Effector memory CD8-positive, alpha-beta T cell (primary cell): ENCODE data around the gene ASPA.

ENCODE experiments used
- ATAC-seq: fragments of 150-1000 bp; cut with Tn5 transposase; replicated peaks from 2 replicates; pipeline ENCODE4 v1.10.0; 2021; ENCODE audit warnings: mild to moderate bottlenecking, moderate library complexity
- DNase-seq, 3 experiments: peaks; one replicate each; pipeline ENCODE4 v3.0.0; 2021
- H3K27ac Mint-ChIP-seq, 2 donors: one replicate each; pipeline ENCODE4 v1.8.0; 2022; ENCODE audit warnings: mild to moderate bottlenecking in 2 of 2, mixed read lengths in 2 of 2, moderate library complexity in 2 of 2
- H3K27me3 Mint-ChIP-seq, 2 donors: one replicate each; pipeline ENCODE4 v1.8.0; 2022; ENCODE audit warnings: mixed read lengths in 2 of 2
- H3K36me3 Mint-ChIP-seq: one replicate; pipeline ENCODE4 v1.8.0; 2022; ENCODE audit warnings: mild to moderate bottlenecking, moderate library complexity, mixed read lengths; ENCODE audit not compliant: insufficient read depth
- H3K4me1 Mint-ChIP-seq, 2 donors: one replicate each; pipeline ENCODE4 v1.8.0; 2022; ENCODE audit warnings: low read depth in 2 of 2, mixed read lengths in 2 of 2
- H3K4me3 Mint-ChIP-seq, 2 donors: one replicate each; pipeline ENCODE4 v1.8.0; 2022; ENCODE audit warnings: mild to moderate bottlenecking in 2 of 2, mixed read lengths in 2 of 2, moderate library complexity in 2 of 2
- H3K9me3 Mint-ChIP-seq, 2 donors: one replicate each; pipeline ENCODE4 v1.8.0; 2022; ENCODE audit warnings: mixed read lengths in 2 of 2

Gene ASPA

GRCh38 chr17:3482852-3483251, 7.1 kb downstream of the ASPA start:
- H3K27me3 Mint-ChIP-seq, result peaks cover 51 to 57% of the 10 kb centered on the region in 2 donors

GRCh38 chr17:3485481-3486068, 9.8 kb downstream of the ASPA start:
- Mint-ChIP-seq H3K4me1 (no peaks in the 10 kb centered on the region), H3K36me3 (no peaks in the 10 kb centered on the region), H3K27ac (no peak overlapping the region)

More at GRCh38 chr17:3482852-3483251, 7.1 kb downstream of the ASPA start:
- Mint-ChIP-seq H3K36me3 (no peaks in the 10 kb centered on the region), H3K4me3 (no peak overlapping the region), H3K27ac (no peak overlapping the region), H3K4me1 (no peaks in the 10 kb centered on the region), H3K9me3 (no peaks in the 10 kb centered on the region)
- DNase-seq, result no peak
- no peak for ATAC-seq

GRCh38 chr17:3497101-3497500, 21.3 kb downstream of the ASPA start:
- Mint-ChIP-seq H3K27ac (no peak overlapping the region), H3K4me3 (no peak overlapping the region), H3K27me3 (peaks cover 21 to 57% of the 10 kb centered on the region in 2 donors), H3K9me3 (no peaks in the 10 kb centered on the region), H3K36me3 (no peaks in the 10 kb centered on the region), H3K4me1 (no peaks in the 10 kb centered on the region)
- no peak for DNase-seq
- no peak for ATAC-seq

More at GRCh38 chr17:3485481-3486068, 9.8 kb downstream of the ASPA start:
- peaks cover 48 to 59% of the 10 kb centered on the region in 2 donors for H3K27me3 Mint-ChIP-seq
- no peaks in the 10 kb centered on the region for H3K9me3 Mint-ChIP-seq
- H3K4me3 Mint-ChIP-seq, result no peak overlapping the region
- ATAC-seq, result no peak
- no peak for DNase-seq

- H3K4me1 Mint-ChIP-seq, result no peaks in the 10 kb centered on the region
Observed at GRCh38 chr17:3501344-3501743, 25.5 kb downstream of the ASPA start.

GRCh38 chr17:3502466-3502865, 26.7 kb downstream of the ASPA start:
- DNase-seq (no peak), ATAC-seq (no peak)
- H3K27me3 Mint-ChIP-seq, result peaks cover 11 to 43% of the 10 kb centered on the region in 2 donors
- no peak overlapping the region for H3K27ac Mint-ChIP-seq
- H3K36me3 Mint-ChIP-seq, result no peaks in the 10 kb centered on the region
- H3K4me3 Mint-ChIP-seq, result no peak overlapping the region
- no peaks in the 10 kb centered on the region for H3K9me3 Mint-ChIP-seq
- H3K4me1 Mint-ChIP-seq, result no peaks in the 10 kb centered on the region

More at GRCh38 chr17:3501344-3501743, 25.5 kb downstream of the ASPA start:
- no peak overlapping the region for H3K4me3 Mint-ChIP-seq
- peaks cover 8 to 37% of the 10 kb centered on the region in 2 donors for H3K27me3 Mint-ChIP-seq
- DNase-seq (no peak), ATAC-seq (no peak)
- H3K36me3 Mint-ChIP-seq, result no peaks in the 10 kb centered on the region
- no peak overlapping the region for H3K27ac Mint-ChIP-seq
- H3K9me3 Mint-ChIP-seq, result no peaks in the 10 kb centered on the region

GRCh38 chr17:3503285-3503684, 27.5 kb downstream of the ASPA start:
- ATAC-seq (no peak), DNase-seq (no peak)
- Mint-ChIP-seq H3K4me1 (no peaks in the 10 kb centered on the region), H3K4me3 (no peak overlapping the region), H3K27me3 (peaks cover 14 to 46% of the 10 kb centered on the region in 2 donors), H3K9me3 (no peaks in the 10 kb centered on the region), H3K27ac (no peak overlapping the region), H3K36me3 (no peaks in the 10 kb centered on the region)

- H3K9me3 Mint-ChIP-seq, result no peaks in the 10 kb centered on the region
- no peak overlapping the region for H3K27ac Mint-ChIP-seq
- H3K4me3 Mint-ChIP-seq, result no peak overlapping the region
- no peak for DNase-seq
- no peak for ATAC-seq
- peaks cover 14 to 54% of the 10 kb centered on the region in 2 donors for H3K27me3 Mint-ChIP-seq
- no peaks in the 10 kb centered on the region for H3K36me3 Mint-ChIP-seq
- no peaks in the 10 kb centered on the region for H3K4me1 Mint-ChIP-seq
Observed at GRCh38 chr17:3505008-3505407, 29.2 kb downstream of the ASPA start.

GRCh38 chr17:3506054-3506453, 30.3 kb downstream of the ASPA start:
- DNase-seq, result no peak
- Mint-ChIP-seq H3K9me3 (no peaks in the 10 kb centered on the region), H3K36me3 (no peaks in the 10 kb centered on the region), H3K27me3 (peaks cover 14 to 48% of the 10 kb centered on the region in 2 donors), H3K27ac (no peak overlapping the region), H3K4me3 (no peak overlapping the region), H3K4me1 (no peaks in the 10 kb centered on the region)
- no peak for ATAC-seq

- Mint-ChIP-seq H3K36me3 (no peaks in the 10 kb centered on the region), H3K27ac (no peak overlapping the region), H3K4me3 (no peak overlapping the region), H3K27me3 (peaks cover 21 to 48% of the 10 kb centered on the region in 2 donors), H3K4me1 (no peaks in the 10 kb centered on the region), H3K9me3 (no peaks in the 10 kb centered on the region)
- ATAC-seq (no peak), DNase-seq (no peak)
Observed at GRCh38 chr17:3507071-3507470, 31.3 kb downstream of the ASPA start.

GRCh38 chr17:3507869-3508268, 32.1 kb downstream of the ASPA start:
- Mint-ChIP-seq H3K4me3 (no peak overlapping the region), H3K9me3 (no peaks in the 10 kb centered on the region), H3K27me3 (peaks cover 24 to 53% of the 10 kb centered on the region in 2 donors), H3K36me3 (no peaks in the 10 kb centered on the region), H3K27ac (no peak overlapping the region), H3K4me1 (no peaks in the 10 kb centered on the region)
- ATAC-seq (no peak), DNase-seq (no peak)

GRCh38 chr17:3510090-3510489, 34.3 kb downstream of the ASPA start:
- H3K9me3 Mint-ChIP-seq, result no peaks in the 10 kb centered on the region
- H3K4me1 Mint-ChIP-seq, result peaks cover 3 to 4% of the 10 kb centered on the region in 2 donors
- peaks cover 20 to 47% of the 10 kb centered on the region in 2 donors for H3K27me3 Mint-ChIP-seq
- H3K36me3 Mint-ChIP-seq, result peaks cover 2% of the 10 kb centered on the region
- H3K27ac Mint-ChIP-seq, result no peak overlapping the region
- DNase-seq (no peak), ATAC-seq (no peak)
- H3K4me3 Mint-ChIP-seq, result no peak overlapping the region

GRCh38 chr17:3511852-3512504, 36.2 kb downstream of the ASPA start:
- Mint-ChIP-seq H3K27ac (no peak overlapping the region), H3K27me3 (peaks cover 16 to 36% of the 10 kb centered on the region in 2 donors), H3K4me3 (no peak overlapping the region), H3K36me3 (peaks cover 5% of the 10 kb centered on the region), H3K9me3 (no peaks in the 10 kb centered on the region), H3K4me1 (peaks cover 7 to 13% of the 10 kb centered on the region in 2 donors)
- ATAC-seq (no peak), DNase-seq (no peak)

- ATAC-seq (no peak), DNase-seq (no peak)
- no peak overlapping the region for H3K27ac Mint-ChIP-seq
- H3K36me3 Mint-ChIP-seq, result peaks cover 5% of the 10 kb centered on the region
- H3K4me1 Mint-ChIP-seq, result peaks cover 7 to 13% of the 10 kb centered on the region in 2 donors
- H3K9me3 Mint-ChIP-seq, result no peaks in the 10 kb centered on the region
- no peak overlapping the region for H3K4me3 Mint-ChIP-seq
- peaks cover 12 to 30% of the 10 kb centered on the region in 2 donors for H3K27me3 Mint-ChIP-seq
Observed at GRCh38 chr17:3512505-3513171, 36.8 kb downstream of the ASPA start.
